HG03159 (cell line): ENCODE results near the gene RFX1.
"Not testable (repeated sequence)": the region's sequence is repeated elsewhere in the genome, so short reads cannot be mapped to it uniquely, and the experiment has no call there.

Experiments
- ATAC-seq: cut with Tn5 transposase; IDR thresholded peaks from one replicate; pipeline ENCODE4 v1.9.1; 2021; ENCODE audit warnings: mild to moderate bottlenecking, moderate library complexity; ENCODE audit not compliant: unreplicated experiment

Gene RFX1

GRCh38 chr19:14006085-14006765, at the start of gene RFX1:
TSS of gene RFX1 (minus strand) at chr19:14006320. CDS start at chr19:13993843, 12,477 bp downstream.
- peak; percentile 77 for ATAC-seq

GRCh38 chr19:14055396-14055795, 49.3 kb upstream of the RFX1 start:
- no peak for ATAC-seq

GRCh38 chr19:14054721-14055120, 48.6 kb upstream of the RFX1 start:
- no peak for ATAC-seq

- no peak for ATAC-seq
These were observed 48.0 kb upstream of the RFX1 start for GRCh38 chr19:14054099-14054498.

- ATAC-seq, result no peak
These were observed 47.4 kb upstream of the RFX1 start for GRCh38 chr19:14053500-14053899.

GRCh38 chr19:14053032-14053431, 46.9 kb upstream of the RFX1 start:
- no peak for ATAC-seq

- no peak for ATAC-seq
These were observed 46.4 kb upstream of the RFX1 start for GRCh38 chr19:14052470-14052869.

- no peak for ATAC-seq
These were observed 45.9 kb upstream of the RFX1 start for GRCh38 chr19:14051980-14052379.

GRCh38 chr19:14050961-14051360, 44.8 kb upstream of the RFX1 start:
- not testable (repeated sequence) for ATAC-seq

- ATAC-seq, result no peak
These were observed 44.4 kb upstream of the RFX1 start for GRCh38 chr19:14050512-14050911.

- no peak for ATAC-seq
These were observed 42.5 kb upstream of the RFX1 start for GRCh38 chr19:14048443-14049153.

- not testable (repeated sequence) for ATAC-seq
These were observed 41.7 kb upstream of the RFX1 start for GRCh38 chr19:14047866-14048265.

GRCh38 chr19:14042659-14043608, 36.8 kb upstream of the RFX1 start:
- ATAC-seq, result not testable (repeated sequence)

- no peak for ATAC-seq
These were observed 33.1 kb upstream of the RFX1 start for GRCh38 chr19:14039181-14039580.

GRCh38 chr19:14035706-14036105, 29.6 kb upstream of the RFX1 start:
- no peak for ATAC-seq

- ATAC-seq, result not testable (repeated sequence)
These were observed 29.0 kb upstream of the RFX1 start for GRCh38 chr19:14035159-14035558.

GRCh38 chr19:14033946-14034345, 27.8 kb upstream of the RFX1 start:
- no peak for ATAC-seq

- ATAC-seq, result no peak
These were observed 25.8 kb upstream of the RFX1 start, which contains the start of gene IL27RA for GRCh38 chr19:14031719-14032480. TSS of gene IL27RA (plus strand) at chr19:14031762. CDS start at chr19:14031873, 111 bp downstream.

GRCh38 chr19:14030997-14031718, 25.0 kb upstream of the RFX1 start:
- no peak for ATAC-seq

- no peak for ATAC-seq
These were observed 22.8 kb upstream of the RFX1 start for GRCh38 chr19:14028901-14029300.
